RWPE2 (cell line): Measurements from ENCODE around the gene RAB27A.

Experiments
- ATAC-seq: fragments of 200-7000 bp; cut with Tn5 transposase; 3 replicates; pipeline ENCODE4 v1.9.1; 2021; ENCODE audit warnings: low read depth
- DNase-seq: peaks from one replicate; pipeline ENCODE4 v3.0.0-alpha.2; 2020; ENCODE audit warnings: low spot score
- H3K27ac ChIP-seq: fragments of 450-650 bp; 2 replicates; pipeline ENCODE4 v1.5.1; 2017; ENCODE audit warnings: mild to moderate bottlenecking; ENCODE audit not compliant: poor library complexity, severe bottlenecking
- H3K27me3 ChIP-seq: fragments of 250-450 bp; sonication (Bioruptor Pico); 2 replicates; pipeline ENCODE4 v1.5.1; 2021; ENCODE audit warnings: mild to moderate bottlenecking, moderate library complexity; ENCODE audit not compliant: insufficient read depth, poor library complexity, severe bottlenecking
- H3K36me3 ChIP-seq: fragments of 250-450 bp; sonication (Bioruptor Pico); 2 replicates; pipeline ENCODE4 v1.5.1; 2020; ENCODE audit warnings: low read depth, mild to moderate bottlenecking, moderate library complexity
- H3K4me1 ChIP-seq: fragments of 250-450 bp; sonication (Bioruptor Pico); 2 replicates; pipeline ENCODE4 v1.5.1; 2021; ENCODE audit warnings: mild to moderate bottlenecking, moderate library complexity; ENCODE audit not compliant: insufficient read depth, poor library complexity, severe bottlenecking
- H3K4me3 ChIP-seq: fragments of 250-450 bp; sonication (Bioruptor Pico); 2 replicates; pipeline ENCODE4 v1.5.1; 2021; ENCODE audit warnings: mild to moderate bottlenecking, moderate library complexity; ENCODE audit not compliant: severe bottlenecking
- H3K9me3 ChIP-seq: fragments of 250-450 bp; sonication (Bioruptor Pico); 2 replicates; pipeline ENCODE4 v1.5.1; 2021; ENCODE audit warnings: mild to moderate bottlenecking, moderate library complexity; ENCODE audit not compliant: severe bottlenecking
- CTCF ChIP-seq: fragments of 450-650 bp; IDR thresholded peaks from one replicate; pipeline ENCODE4 v1.5.1; 2017; ENCODE audit warnings: mild to moderate bottlenecking, moderate library complexity; ENCODE audit not compliant: poor library complexity, severe bottlenecking

RAB27A gene

DNA sequence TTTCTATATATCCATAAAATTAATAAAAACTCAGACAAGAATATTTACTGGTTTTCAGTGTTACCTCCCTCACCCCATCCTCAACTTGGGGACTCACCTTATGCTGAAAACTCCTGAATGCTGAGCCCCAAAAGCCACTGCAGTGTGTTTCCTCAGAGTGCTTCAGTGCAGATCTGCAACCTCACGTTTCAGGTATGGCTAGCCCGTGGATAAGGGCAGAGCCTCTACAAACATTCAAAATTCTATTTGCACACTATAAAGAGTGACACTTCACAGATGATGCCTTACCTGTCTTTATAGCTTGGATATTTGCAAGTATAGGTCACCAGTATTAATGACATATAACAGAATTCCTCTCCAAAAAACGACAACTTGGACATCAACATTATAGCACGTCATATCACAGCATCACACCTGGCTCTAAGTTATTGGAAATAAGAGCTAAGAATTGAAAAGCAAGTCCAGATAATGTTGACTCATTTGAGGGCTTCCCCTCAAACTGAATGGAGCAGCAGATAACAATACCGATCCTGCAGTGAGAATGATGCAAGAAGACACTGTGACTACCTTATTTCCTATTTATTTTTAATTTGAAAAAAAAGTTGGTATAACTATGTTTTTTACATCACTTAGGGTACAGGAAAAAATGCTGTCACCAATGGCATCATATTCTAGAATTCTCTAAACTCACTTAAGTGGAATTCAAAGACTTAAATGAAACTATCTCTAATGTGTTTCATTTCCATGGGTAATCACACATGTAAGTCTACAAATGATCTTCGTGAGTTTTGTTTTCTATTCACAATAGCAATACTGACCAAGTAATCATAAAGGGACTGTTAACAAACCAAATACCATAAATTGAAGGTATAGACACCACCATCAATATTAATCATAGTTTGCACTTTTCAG lies 52.1 kb downstream of the RAB27A start:
- no peaks in the 10 kb centered on the region for H3K9me3 ChIP-seq
- no peaks in the 10 kb centered on the region for H3K4me1 ChIP-seq
- no peak for TF ChIP-seq CTCF
- peaks cover 4% of the 10 kb centered on the region; the same call in 1 of the 2 replicates for H3K36me3 ChIP-seq
- H3K27me3 ChIP-seq = no peaks in the 10 kb centered on the region
- H3K4me3 ChIP-seq = no peak overlapping the region
- H3K27ac ChIP-seq = no peak overlapping the region
- DNase-seq (no peak), ATAC-seq (no peak)

DNA sequence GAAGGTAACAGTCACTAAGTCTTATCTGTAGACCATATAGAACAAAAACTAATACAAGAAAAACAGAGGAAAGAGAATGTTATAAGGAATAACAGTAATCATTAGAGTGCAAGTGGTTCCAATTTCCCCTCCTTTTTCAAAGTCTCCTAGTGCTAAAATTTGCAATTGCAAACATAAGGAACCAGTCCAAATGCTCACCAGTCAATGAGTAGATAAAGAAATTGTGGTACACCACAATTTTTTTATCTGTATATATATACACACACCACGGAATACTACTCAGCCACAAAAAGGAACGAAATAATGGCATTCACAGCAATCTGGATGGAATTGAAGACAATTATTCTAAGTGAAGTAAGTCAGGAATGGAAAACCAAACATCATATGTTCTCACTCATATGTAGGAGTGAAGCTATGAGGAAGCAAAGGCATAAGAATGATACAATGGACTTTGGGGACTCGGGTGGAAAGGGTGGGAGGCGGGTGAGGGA lies 54.0 kb downstream of the RAB27A start:
- H3K4me1 ChIP-seq = peaks cover 3% of the 10 kb centered on the region
- peaks cover 4% of the 10 kb centered on the region; the same call in 1 of the 2 replicates for H3K36me3 ChIP-seq
- ATAC-seq (no peak), DNase-seq (no peak)
- H3K27me3 ChIP-seq = no peaks in the 10 kb centered on the region
- H3K4me3 ChIP-seq = no peak overlapping the region
- H3K27ac ChIP-seq = no peak overlapping the region
- H3K9me3 ChIP-seq = no peaks in the 10 kb centered on the region
- TF ChIP-seq CTCF = no peak

GRCh38 chr15:55234800-55235104 lies 54.9 kb downstream of the RAB27A start:
- Histone ChIP-seq H3K36me3 (peaks cover 4% of the 10 kb centered on the region; the same call in 1 of the 2 replicates), H3K27ac (no peak overlapping the region), H3K9me3 (no peaks in the 10 kb centered on the region), H3K27me3 (no peaks in the 10 kb centered on the region), H3K4me3 (no peak overlapping the region), H3K4me1 (peaks cover 6% of the 10 kb centered on the region)
- ATAC-seq (no peak), DNase-seq (no peak)
- no peak for TF ChIP-seq CTCF

GRCh38 chr15:55234104-55234799 lies 55.4 kb downstream of the RAB27A start:
- DNase-seq = no peak
- H3K4me3 ChIP-seq = no peak overlapping the region
- peaks cover 4% of the 10 kb centered on the region; the same call in 1 of the 2 replicates for H3K36me3 ChIP-seq
- no peak for TF ChIP-seq CTCF
- H3K27ac ChIP-seq = no peak overlapping the region
- no peaks in the 10 kb centered on the region for H3K27me3 ChIP-seq
- no peaks in the 10 kb centered on the region for H3K9me3 ChIP-seq
- peaks cover 6% of the 10 kb centered on the region for H3K4me1 ChIP-seq
- no peak for ATAC-seq
